ENCODE results near the gene AMOT. TPM values are rescaled to one million over a fixed set of nuclear protein-coding genes. Genes with fewer than 3 reads are reported as not detected.

AMOT gene
- total RNA-seq, 4 donors from 2014 or later = 6.8 to 32.3 (median 10.0) TPM

GRCh38 chrX:112874614-112875013 lies 34.0 kb upstream of the AMOT start:
- ATAC-seq = no peak
- no peaks in the 10 kb centered on the region for H3K9me3 ChIP-seq
- no peaks in the 10 kb centered on the region for H3K36me3 ChIP-seq
- no peak overlapping the region for H3K4me3 ChIP-seq
- no peak for TF ChIP-seq CTCF (IDR thresholded peaks at IDR 0.05)
- TF ChIP-seq POLR2A (IDR thresholded peaks at IDR 0.05) = no peak
- TF ChIP-seq EP300 (IDR thresholded peaks at IDR 0.05) = no peak
- no peak for TF ChIP-seq POLR2AphosphoS5 (IDR thresholded peaks at IDR 0.05)
- no peaks in the 10 kb centered on the region for H3K27me3 ChIP-seq
- no peaks in the 10 kb centered on the region for H3K4me1 ChIP-seq
- no peak overlapping the region for H3K27ac ChIP-seq
- 83% methylated on average over 1 of the region's 1 CpG; no CpG with 5 or more reads in 1 of the 2 donors for WGBS, 2 donors (ENCODE audit: low coverage in 1 of 2)

GRCh38 chrX:112874175-112874574 lies 33.5 kb upstream of the AMOT start:
- TF ChIP-seq POLR2AphosphoS5 (IDR thresholded peaks at IDR 0.05) = no peak
- TF ChIP-seq EP300 (IDR thresholded peaks at IDR 0.05) = no peak
- no peak for TF ChIP-seq CTCF (IDR thresholded peaks at IDR 0.05)
- TF ChIP-seq POLR2A (IDR thresholded peaks at IDR 0.05) = no peak
- Histone ChIP-seq H3K27ac (no peak overlapping the region), H3K36me3 (no peaks in the 10 kb centered on the region), H3K4me3 (no peak overlapping the region), H3K27me3 (no peaks in the 10 kb centered on the region), H3K9me3 (no peaks in the 10 kb centered on the region), H3K4me1 (no peaks in the 10 kb centered on the region)
- no peak for ATAC-seq
- 0 to 56% methylated on average over 1 of the region's 1 CpG for WGBS, 2 donors (ENCODE audit: low coverage in 1 of 2)

- H3K27ac ChIP-seq = no peak overlapping the region
- H3K36me3 ChIP-seq = no peaks in the 10 kb centered on the region
- no peaks in the 10 kb centered on the region for H3K4me1 ChIP-seq
- ATAC-seq = no peak
- H3K27me3 ChIP-seq = no peaks in the 10 kb centered on the region
- no peak for TF ChIP-seq POLR2A (IDR thresholded peaks at IDR 0.05)
- no peak overlapping the region for H3K4me3 ChIP-seq
- H3K9me3 ChIP-seq = no peaks in the 10 kb centered on the region
- WGBS, 2 donors (ENCODE audit: low coverage in 1 of 2) = 84 to 88% methylated on average over 3 of the region's 3 CpGs
Observed at GRCh38 chrX:112868586-112868985, 28.0 kb upstream of the AMOT start.

- no peak for ATAC-seq
- WGBS, 2 donors (ENCODE audit: low coverage in 1 of 2) = 0 to 83% methylated on average over 1 of the region's 2 CpGs
- Histone ChIP-seq H3K36me3 (no peaks in the 10 kb centered on the region), H3K27me3 (no peaks in the 10 kb centered on the region), H3K9me3 (no peaks in the 10 kb centered on the region), H3K4me3 (no peak overlapping the region), H3K27ac (no peak overlapping the region), H3K4me1 (no peaks in the 10 kb centered on the region)
- TF ChIP-seq POLR2AphosphoS5 (IDR thresholded peaks at IDR 0.05) (no peak), EP300 (IDR thresholded peaks at IDR 0.05) (no peak), POLR2A (IDR thresholded peaks at IDR 0.05) (no peak), CTCF (IDR thresholded peaks at IDR 0.05) (no peak)
Observed at GRCh38 chrX:112867570-112867969, 26.9 kb upstream of the AMOT start.

GRCh38 chrX:112866175-112866574 lies 25.5 kb upstream of the AMOT start:
- no peak overlapping the region for H3K27ac ChIP-seq
- H3K27me3 ChIP-seq = no peaks in the 10 kb centered on the region
- ATAC-seq = no peak
- no peak overlapping the region for H3K4me3 ChIP-seq
- H3K36me3 ChIP-seq = no peaks in the 10 kb centered on the region
- TF ChIP-seq EP300 (IDR thresholded peaks at IDR 0.05) = no peak
- TF ChIP-seq CTCF (IDR thresholded peaks at IDR 0.05) = no peak
- TF ChIP-seq POLR2A (IDR thresholded peaks at IDR 0.05) = no peak
- TF ChIP-seq POLR2AphosphoS5 (IDR thresholded peaks at IDR 0.05) = no peak
- H3K9me3 ChIP-seq = no peaks in the 10 kb centered on the region
- WGBS, 2 donors (ENCODE audit: low coverage in 1 of 2) = 40 to 44% methylated on average over 1 of the region's 1 CpG
- H3K4me1 ChIP-seq = no peaks in the 10 kb centered on the region
